Measurements from ENCODE around the gene ATP2C2.

The ATP2C2 gene

DNA sequence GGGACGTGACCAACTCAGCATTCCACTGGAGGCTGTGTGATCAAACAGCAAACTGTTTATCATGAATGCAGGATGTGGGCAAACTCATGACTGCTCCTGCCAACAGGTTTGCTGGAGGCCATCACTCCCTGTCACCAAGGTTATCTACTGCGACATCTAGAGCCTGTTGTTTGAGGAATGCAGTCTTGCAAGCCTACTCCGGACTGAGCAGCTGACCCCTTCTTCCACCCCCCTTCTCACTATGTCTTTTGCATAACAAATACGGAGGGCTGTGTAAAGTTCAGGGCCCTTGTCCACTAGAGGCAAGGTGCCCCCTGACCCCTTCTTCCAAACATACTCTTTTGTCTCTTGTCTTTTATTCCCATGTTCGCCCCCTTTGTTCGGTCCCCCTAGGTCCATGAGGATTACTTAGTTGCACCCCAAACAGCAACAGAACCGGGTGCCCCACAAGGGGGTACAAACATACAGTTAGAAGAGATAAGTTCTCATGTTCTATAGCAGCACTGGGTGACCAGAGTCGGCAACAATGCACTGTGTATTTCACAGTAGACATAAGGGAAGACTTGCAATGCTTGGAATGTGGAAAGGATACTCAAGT lies 107.4 kb downstream of the ATP2C2 start:
- DNase-seq (ENCODE audit: low read depth): no peak

DNA sequence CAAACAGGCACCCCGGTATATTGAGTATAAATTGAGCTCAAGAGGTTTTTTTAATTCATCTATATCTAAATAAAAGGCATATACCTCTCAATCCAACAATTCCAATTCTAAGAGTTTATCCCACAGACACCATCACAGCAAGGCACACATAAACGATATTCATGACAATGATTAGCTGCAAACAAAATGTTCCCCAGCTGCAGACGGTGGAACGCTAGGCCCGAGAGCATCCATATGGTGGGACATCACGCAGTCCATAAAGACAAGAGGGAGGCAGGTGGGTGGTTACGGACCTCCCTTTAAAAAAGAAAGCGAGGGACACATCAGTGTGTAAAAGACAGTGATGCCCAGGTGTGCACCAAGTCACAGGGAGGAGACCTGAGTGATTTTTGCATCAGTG lies 108.1 kb downstream of the ATP2C2 start:
- no peak for DNase-seq (ENCODE audit: low read depth)

DNA sequence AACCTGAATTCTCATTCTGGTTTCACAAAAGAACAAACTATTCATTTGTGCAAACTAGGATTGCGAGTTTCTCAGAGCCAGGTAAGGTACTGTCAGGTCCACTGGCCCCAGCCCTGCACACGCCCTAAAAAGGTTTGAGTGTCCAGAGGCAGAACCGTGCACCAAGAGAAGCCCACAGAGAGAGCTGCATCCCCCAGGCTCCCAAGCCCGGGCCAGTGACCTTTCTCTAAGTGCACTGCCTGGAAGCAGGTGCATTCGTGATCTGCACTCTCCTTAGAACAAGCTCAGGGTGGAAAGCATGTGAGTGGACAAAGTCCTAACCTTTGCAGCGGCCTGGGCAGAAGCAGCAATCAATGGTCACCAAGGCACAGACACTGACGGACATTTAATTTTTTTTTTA lies 109.3 kb downstream of the ATP2C2 start:
- DNase-seq (ENCODE audit: low read depth): no peak

DNA sequence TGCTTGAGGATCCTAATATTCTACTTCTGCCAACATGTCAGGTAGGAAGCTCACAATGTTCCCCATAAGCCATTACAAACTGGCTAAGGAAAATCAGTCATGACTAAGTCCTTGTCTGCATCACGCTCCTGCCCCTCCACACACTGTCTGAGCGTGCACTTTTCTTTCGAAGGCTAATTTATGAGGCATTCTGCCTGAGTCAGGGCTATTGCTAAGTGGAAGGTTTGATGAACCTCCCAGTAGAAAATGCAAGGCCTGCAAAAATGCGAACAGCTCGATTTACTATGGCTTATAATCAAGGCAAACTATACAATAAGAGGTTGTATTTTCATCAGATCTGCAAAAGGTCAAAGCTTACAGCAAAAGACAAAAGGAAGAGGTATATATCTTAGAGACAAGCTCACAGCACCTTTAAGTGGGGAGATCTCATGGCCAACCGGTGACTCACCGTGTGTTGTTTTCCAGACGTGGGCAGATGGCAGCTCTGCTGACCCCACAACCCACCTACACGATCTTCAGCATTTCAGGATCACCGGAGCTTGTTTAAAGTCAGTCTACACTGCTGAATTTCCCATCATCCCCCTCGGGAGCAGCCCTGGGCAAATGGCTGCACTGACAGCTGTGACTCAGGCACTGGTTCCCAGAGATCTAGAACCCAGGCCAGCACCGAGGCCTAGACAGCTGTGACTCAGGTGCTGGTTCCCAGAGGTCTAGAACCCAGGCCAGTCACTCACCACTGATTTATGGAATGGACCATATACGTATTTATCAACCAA lies 110.0 kb downstream of the ATP2C2 start:
- no peak for DNase-seq (ENCODE audit: low read depth)

DNA sequence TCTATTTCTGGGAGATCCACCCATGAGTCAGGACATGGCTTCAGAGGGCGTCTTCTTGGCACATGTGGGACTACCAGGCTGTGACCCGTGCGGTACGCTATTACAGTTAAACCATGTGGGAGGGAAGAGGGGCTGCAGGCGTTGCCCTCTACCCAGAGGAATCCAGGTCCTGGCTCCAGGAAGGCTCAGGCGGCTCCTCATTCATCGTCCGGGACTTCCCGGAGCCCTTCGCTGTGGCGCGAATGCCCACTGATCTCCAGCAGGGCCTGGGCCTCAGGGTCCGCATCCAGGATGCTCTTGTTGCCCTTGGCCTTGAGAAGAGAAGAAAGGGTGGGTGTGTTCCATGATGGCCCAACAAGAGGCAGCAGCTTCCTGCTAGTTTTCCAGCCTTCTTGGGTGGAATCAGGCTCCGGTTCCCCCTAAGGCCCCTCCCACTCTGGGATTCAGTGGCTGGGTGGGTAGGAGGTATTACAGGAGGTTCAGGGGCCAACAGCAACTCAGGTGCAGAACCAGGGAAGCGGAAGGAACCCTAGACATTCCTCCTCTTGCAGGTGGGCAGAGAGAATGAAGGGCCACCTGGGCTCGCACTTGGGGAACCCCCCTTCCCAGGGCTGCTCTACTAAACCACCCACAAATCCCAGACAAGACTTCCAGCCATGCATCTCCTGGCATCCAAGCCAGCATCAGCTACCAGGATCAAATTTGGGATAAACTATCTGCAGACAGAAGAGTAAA lies 111.5 kb downstream of the ATP2C2 start:
- DNase-seq (ENCODE audit: low read depth): no peak

DNA sequence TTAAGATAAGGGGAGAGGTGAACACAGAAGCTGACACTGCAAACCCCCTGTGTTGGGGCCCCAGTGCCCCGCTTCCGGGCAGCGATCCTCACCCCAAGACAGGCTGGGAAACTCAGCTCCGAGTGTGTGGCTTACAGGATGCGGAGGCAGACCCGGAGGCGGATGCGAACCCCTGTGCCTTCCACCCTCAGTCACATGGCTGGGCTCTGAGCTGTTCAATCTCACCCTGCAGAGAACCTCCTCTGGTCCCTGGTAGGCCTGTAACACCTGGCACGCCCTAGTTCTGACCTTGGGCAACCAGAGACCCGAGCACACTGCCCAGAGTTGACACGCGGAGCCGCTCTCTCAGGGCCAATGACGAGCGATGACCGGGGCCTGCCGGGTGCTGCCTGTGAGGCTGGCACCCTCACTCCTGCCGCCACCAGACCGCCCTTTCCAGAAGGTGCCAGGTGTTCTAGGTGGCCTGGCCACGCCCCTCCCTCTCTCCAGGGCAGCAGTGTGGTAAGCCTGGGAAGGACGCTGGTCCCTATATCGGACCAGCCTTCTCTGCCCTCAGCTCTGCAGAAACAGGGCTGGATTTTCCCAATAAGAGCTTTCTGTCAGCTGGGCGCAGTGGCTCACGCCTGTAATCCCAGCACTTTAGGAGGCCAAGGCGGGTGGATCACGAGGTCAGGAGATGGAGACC lies 112.9 kb downstream of the ATP2C2 start:
- DNase-seq (ENCODE audit: low read depth): no peak

DNA sequence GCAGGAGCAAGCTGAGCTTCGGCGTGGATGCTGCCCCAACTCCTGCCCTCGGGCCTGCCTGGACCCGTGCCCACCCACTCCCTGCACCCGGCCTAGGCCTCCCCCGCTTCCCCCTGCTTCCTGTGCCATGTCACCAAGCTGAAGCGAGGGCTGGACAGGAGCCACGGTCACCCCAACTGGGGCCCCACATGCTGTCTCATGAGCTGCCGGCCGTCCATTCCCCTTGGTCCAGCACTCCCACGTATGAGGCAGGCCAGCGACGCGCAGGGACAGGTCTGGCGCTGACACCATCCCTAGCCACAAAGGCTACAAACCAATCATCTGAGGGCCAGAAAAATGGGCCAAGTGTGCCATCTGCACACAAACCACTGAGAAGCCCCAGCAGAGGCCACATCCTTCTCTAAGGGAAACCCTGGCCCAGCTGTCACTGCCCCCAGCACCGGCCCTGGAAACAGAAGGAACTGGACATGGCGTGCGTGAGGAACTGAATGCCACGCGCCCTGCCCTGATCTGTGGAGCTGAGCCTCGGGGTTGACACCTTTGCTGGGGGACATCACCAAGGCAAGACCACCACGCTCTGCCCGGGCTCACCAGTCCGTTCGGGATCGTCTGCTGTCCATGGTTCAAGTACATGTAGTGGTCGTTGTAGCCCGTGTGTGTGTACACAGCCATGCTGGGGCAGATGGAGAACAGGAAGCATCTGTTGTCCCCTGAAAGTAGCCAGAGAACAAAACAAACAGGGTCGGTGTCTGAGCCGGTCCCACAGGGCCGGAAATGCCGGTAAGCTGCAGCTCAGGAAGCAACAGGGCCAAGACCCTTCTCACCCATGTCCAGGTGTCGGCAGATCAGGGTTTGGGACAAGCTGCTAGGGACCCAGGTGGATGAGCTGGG lies 113.9 kb downstream of the ATP2C2 start:
- DNase-seq (ENCODE audit: low read depth): no peak

DNA sequence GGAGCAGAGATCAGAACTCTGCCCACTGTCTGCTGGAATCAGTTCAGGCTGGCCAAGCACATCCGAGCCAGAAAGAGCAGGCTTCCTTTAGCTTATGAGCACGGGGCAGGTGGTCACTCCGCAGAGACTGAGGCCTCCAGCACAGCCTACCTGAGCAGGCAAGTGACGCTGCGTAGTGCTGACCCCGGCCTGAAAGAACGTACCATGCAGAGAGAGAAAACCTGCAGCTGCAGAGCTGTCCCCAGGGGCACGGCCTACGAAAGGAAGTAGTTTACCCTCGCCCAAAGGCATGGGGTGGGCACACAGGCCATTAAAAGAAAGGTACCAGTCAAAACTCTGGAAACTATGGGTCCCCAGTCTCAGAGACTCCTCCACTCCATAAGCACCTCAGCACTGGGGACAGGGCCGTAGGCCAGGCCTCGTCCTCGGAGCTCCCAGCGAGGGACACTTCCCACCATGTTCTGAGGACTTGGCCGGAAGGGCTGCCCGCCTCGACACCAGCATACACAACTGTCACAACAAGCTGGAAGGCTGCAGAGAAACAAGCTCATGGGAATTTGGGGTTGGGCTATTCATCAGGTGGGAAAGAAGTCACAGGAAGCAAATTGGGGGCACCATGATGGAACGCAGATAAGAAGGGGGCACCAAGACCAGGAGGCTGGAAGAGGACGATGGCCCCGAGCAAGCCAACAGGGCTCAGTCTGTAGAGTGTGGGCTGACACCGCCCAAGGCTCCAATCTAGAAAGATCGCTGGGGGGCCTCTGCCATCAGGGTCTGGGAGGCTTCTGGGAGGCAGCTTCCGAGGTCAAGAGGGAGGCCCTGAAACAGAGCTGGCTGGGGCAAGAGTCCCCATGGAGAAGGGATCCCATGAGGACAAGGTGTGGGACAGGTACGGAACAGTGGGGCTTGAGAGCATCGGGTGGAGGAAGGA lies 114.9 kb downstream of the ATP2C2 start:
- DNase-seq (ENCODE audit: low read depth): no peak

DNA sequence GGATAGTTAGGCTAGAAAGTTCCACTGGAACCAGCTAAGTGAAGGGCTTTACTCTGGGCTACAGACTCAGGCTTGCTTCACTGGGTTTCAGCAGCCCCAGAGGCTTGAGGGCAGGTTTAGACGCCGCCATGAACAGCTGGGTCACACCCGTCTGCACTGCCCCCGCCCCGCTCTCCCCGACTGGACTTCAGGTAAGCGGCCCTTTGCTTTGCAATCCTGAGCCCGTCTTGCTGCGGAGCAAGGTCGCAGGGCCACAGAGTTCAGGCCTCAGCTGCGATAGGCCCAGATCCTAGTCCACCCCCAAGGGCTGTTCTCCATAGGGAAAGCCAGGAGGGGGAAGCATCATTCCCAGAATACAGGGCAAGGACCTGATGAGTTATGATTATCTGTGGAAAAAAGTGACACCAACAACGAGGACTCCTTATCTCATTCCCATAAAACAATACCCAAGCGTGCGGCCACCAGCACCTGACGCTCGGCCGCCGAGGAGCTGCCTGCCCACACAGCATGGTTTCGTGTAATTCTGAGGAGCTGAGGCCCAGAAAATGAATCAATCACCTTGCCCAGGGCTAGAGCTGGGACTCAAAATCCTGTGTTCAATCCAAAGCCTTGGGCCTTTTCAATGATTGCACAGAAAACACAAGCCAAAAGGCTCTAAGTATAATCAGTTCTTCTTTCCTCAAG lies 115.7 kb downstream of the ATP2C2 start:
- no peak for DNase-seq (ENCODE audit: low read depth)

DNA sequence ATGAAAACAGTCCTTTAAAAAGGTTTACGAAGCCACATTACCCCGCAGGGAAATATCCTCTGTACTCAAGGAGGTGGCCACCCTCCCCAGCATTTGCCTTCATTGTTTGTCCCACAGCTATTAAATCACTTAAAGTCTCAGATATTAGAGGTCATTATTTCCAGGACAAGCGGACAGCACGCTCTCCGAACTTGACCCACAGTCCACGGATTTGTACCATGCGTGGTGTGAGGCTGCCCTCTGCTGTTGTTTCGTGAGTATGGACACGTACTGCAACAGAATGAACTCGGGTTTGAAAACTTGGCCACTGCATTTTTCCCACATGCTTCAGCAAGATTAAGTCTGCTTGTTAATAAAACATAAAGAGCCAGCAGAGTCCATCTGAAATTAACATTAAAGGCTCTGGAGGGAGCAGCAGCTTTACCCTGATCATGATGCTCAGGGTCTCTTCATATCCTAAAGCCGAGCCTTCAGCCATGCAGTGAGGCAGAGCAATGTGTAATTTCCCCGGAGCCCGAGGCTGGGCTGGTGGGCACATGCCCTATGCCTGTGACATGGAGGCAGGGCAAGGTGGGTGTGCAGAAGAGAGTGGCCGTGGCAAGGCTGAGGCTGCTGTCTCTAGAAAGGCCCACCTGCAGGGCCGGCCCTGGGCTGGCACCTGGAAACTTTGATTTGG lies 116.4 kb downstream of the ATP2C2 start:
- no peak for DNase-seq (ENCODE audit: low read depth)

DNA sequence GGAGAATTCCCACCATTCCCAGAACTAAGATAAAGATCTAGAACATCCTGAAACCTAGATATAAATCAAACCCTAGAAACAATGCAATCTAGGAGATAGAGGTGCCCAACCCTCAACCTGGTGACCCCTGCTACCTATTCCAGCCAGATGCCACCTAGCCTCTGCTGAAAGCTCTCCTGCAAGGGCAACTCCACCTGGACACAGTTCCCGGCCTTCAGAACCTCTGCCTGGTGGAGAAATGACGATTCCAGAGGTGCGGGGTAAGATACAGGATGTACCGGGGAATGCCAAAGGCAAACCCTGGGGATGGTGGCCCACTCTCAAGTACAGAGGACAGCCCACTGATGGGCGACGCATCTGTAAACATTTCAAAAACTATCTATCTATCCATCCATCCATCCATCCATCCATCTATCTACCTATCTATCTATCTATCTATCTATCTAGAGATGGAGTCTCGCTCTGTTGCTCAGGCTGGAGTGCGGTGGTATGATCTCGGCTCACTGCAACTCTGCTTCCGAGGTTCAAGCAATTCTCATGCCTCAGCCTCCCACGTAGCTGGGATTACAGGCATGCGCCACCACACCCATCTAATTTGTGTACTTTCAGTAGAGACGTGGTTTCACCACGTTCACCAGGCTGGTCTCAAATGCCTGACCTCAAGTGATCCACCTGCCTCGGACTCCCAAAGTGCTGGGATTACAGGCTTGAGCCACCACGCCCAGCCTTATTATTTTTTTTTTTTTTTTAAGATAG lies 117.1 kb downstream of the ATP2C2 start:
- no peak for DNase-seq (ENCODE audit: low read depth)

DNA sequence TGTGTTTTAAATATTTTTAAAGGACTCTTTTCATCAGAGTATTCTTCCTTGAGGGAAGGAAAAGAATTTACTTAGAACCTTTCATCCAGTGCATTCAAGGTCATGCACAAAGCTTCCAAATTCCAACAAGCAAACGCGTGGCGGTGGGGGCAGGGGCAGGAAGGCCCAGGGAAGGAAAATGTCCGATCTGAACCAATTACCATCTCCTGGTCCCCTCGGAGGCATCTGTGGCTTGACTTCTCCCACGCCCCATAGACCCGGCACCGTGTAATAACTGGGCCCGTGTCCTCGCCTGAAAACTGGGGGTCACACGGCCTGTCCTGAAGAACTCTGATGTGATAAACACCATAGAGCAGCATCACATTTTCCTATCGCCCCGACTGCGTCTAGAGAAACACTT lies 117.8 kb downstream of the ATP2C2 start:
- DNase-seq (ENCODE audit: low read depth): no peak

DNA sequence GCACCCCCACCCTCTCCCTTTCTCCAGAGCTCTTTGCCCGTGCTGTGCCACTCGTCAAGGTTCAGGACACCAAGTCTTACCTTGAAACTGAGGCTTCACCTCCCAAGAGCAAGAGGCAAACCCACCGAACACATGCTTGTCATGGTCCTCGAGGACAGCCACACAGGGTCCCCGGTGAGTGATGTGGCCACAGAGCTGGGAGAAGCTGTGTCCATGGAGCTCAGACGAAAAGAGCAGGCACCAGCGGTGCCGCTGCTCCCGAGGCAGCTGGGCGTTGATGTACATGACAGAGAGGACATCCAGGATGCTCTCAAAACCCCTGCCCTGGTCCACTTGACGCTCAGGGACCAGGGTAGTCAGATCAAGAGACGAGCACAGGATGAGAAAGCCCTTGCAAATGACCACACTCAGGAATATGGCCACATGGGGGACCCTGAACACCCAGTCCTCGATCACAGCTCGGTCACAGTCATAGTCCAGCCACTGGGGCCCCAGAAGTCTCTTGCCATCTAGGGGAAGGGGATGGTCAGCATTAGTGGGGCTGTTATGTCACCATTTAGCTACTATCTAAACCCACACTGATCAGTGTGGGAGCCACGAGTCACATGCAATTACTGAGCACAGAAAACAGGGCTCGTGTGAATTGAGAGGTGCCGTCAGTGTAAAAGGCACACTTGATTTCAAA lies 118.4 kb downstream of the ATP2C2 start:
- no peak for DNase-seq (ENCODE audit: low read depth)

DNA sequence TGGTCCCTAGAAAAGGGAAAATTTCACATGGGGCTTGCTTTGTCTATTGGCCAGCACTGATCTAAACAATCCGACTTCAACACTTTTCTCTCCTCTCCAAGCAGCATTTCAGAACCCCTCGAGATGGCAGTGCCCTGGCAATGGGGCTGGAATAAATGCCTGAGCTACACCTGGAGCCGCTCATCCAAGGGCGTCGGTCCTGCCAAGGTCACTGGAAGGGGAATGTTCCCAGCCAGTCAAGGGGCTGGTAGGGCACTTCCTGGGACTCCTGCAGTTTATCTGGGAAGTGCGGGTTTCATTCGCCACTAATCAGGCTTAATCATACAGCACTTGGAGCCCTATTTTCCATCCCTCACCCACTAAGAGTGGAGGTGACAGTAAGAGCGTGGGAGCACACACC lies 119.0 kb downstream of the ATP2C2 start:
- no peak for DNase-seq (ENCODE audit: low read depth)

DNA sequence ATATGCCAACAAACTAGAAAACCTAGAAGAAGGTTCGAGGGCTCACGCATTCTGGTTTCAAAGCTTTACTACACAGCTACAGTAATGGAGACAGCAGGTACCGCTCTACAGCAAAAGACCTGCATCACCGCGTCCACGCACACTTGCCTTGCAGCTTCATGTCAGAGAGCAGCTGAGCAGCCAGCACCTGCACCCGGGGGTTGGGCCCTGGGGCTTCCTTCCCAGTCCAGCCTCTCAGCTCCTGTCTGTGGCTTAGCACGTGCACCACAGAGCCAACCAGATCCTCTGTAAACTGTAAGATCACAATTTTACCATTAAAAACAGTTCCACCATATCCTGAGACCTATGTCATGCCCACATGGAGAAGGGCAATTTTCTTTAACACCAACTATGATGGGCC lies 120.8 kb downstream of the ATP2C2 start:
- DNase-seq (ENCODE audit: low read depth): no peak

DNA sequence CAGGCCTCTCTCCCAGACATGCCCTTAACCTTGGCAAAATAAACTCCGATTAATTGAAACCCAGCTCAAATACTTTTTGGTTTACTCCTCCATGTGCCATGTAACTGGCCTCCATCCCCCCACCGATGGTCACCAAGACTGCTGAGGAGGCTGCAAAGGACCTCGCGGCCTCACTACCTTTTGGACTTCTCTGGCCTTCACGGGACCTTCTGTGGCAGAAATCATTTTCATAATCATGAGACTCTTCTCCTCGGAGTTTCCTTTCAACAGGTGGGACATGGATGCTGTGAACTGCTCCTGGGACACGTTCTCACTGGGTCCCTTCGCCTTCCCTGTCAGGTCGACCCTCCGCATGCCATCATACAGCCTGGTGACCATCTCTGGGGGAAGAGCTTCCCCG lies 127.2 kb downstream of the ATP2C2 start:
- DNase-seq (ENCODE audit: low read depth): no peak

DNA sequence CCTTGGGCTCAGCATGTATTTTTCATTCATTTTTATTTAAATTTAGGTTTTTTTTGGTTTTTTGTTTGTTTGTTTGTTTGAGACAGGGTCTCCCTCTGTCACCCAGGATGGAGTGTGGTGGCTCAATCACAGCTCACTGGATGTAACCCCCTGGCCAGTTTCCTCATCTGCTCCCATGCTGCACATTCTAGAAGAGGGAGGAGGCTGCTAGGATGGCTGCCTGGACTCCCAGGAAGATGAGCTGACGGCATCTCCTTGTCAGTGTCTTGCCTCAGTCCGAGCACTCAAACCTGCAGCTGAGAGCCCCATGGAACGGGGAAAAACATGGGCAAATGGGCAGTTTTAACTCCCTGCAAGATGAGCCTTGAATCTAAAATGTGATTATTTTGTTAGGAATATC lies 128.7 kb downstream of the ATP2C2 start:
- DNase-seq (ENCODE audit: low read depth): no peak

All from activated T-helper 1 cell treated with Interleukin-2 at 50 U/mL for 16 hours (primary cell).